Lung (tissue), 12 donors: ENCODE data around the gene FHL1. TPM values are rescaled to one million over a fixed set of nuclear protein-coding genes. Genes with fewer than 3 reads are reported as not detected.

ENCODE experiments used
- ATAC-seq: fragments of 200-7000 bp; cut with Tn5 transposase; one replicate; pipeline ENCODE4 v1.9.1; 2020; ENCODE audit warnings: moderate number of reproducible peaks; ENCODE audit not compliant: insufficient read depth, low FRiP score
- DNase-seq, 3 donors: peaks; one replicate each; pipeline ENCODE4 v3.0.0-alpha.2; 2013 to 2017
- H3K27ac ChIP-seq, 2 donors: one replicate each; pipeline ENCODE4 v1.5.1; 2013; ENCODE audit warnings: mild to moderate bottlenecking in 2 of 2, moderate library complexity in 2 of 2, control low read depth in 1 of 2, inconsistent platforms in 1 of 2, low read depth in 1 of 2, low read length in 1 of 2
- H3K27me3 ChIP-seq, 3 donors: one replicate each; pipeline ENCODE4 v1.5.1; 2013; ENCODE audit warnings: low read length in 2 of 3; ENCODE audit not compliant: control insufficient read depth in 3 of 3, insufficient read depth in 3 of 3
- H3K36me3 ChIP-seq, 4 donors: one replicate each; pipeline ENCODE4 v1.5.1; 2013; ENCODE audit warnings: low read length in 4 of 4, mild to moderate bottlenecking in 1 of 4, moderate library complexity in 1 of 4; ENCODE audit not compliant: control insufficient read depth in 4 of 4, insufficient read depth in 4 of 4
- H3K4me1 ChIP-seq, 5 donors: one replicate each; pipeline ENCODE4 v1.5.1; 2013; ENCODE audit warnings: low read length in 5 of 5, mild to moderate bottlenecking in 2 of 5, moderate library complexity in 1 of 5; ENCODE audit not compliant: control insufficient read depth in 5 of 5, insufficient read depth in 5 of 5
- H3K4me3 ChIP-seq: one replicate; pipeline ENCODE4 v1.5.1; 2013; ENCODE audit warnings: mild to moderate bottlenecking, control low read depth, moderate library complexity
- H3K9ac ChIP-seq, 2 donors: one replicate each; pipeline ENCODE4 v1.5.1; 2013; ENCODE audit warnings: low read length in 2 of 2, control low read depth in 1 of 2; ENCODE audit not compliant: insufficient read depth in 1 of 2
- H3K9me3 ChIP-seq, 4 donors: one replicate each; pipeline ENCODE4 v1.5.1; 2013; ENCODE audit warnings: low read length in 3 of 4, mild to moderate bottlenecking in 1 of 4, moderate library complexity in 1 of 4; ENCODE audit not compliant: control insufficient read depth in 4 of 4, insufficient read depth in 3 of 4
- CTCF ChIP-seq: IDR thresholded peaks from 2 replicates; pipeline ENCODE4 v1.5.1; 2012; ENCODE audit warnings: mild to moderate bottlenecking; ENCODE audit errors: control extremely low read depth, extremely low read depth
- WGBS, 2 donors: extraction: QIAGEN DNeasy Blood & Tissue Kit; methylation state at CpG; one replicate each; pipeline ENCODE4 v1.1.7; 2013; 5-methylcytosine and 5-hydroxymethylcytosine counted together
- polyA plus RNA-seq, 2 donors: library from polyadenylated mRNA; stranded (reverse); fragments of 200-250 nt; gene quantifications; one replicate each; pipeline ENCODE4 v1.2.1, GENCODE V29; 2013
- total RNA-seq, 2 donors: library from RNA; depleted of rRNA in 1 of 2; stranded (reverse); fragments of >200 nt in 1 of 2; gene quantifications; one replicate each; pipeline ENCODE4 v1.2.1, GENCODE V29; 2014 to 2021
- donor health status: control.
- donor health status: control.
- donor health status: Bipolar disorder and iron deficiency.
- donor health status: healthy.
- donor health status: DM: yes; HTN: yes; CAD: no.

The FHL1 gene
- total and polyA plus RNA-seq, 4 donors: 49.6 to 313 (median 150) TPM

- 26 to 42% methylated on average over 17 of the region's 17 CpGs for WGBS, 2 donors
- peak overlapping the region; percentile 86 for H3K27ac ChIP-seq
- H3K9ac ChIP-seq: peak overlapping the region; percentile 33 to 44
- peaks cover 0 to 20% (median 5%) of the 10 kb centered on the region in 5 donors for H3K4me1 ChIP-seq
- no peak for TF ChIP-seq CTCF
- no peak overlapping the region for H3K4me3 ChIP-seq
- H3K27me3 ChIP-seq: peaks cover 0 to 14% (median 0%) of the 10 kb centered on the region in 3 donors
- DNase-seq (peak; percentile 79 to 96 (median 95)), ATAC-seq (peak; percentile 53)
- H3K9me3 ChIP-seq: no peaks in the 10 kb centered on the region
- peaks cover 0 to 4% (median 0%) of the 10 kb centered on the region in 4 donors for H3K36me3 ChIP-seq
These were observed 21.8 kb downstream of the FHL1 start for GRCh38 chrX:136168929-136169735.

DNA sequence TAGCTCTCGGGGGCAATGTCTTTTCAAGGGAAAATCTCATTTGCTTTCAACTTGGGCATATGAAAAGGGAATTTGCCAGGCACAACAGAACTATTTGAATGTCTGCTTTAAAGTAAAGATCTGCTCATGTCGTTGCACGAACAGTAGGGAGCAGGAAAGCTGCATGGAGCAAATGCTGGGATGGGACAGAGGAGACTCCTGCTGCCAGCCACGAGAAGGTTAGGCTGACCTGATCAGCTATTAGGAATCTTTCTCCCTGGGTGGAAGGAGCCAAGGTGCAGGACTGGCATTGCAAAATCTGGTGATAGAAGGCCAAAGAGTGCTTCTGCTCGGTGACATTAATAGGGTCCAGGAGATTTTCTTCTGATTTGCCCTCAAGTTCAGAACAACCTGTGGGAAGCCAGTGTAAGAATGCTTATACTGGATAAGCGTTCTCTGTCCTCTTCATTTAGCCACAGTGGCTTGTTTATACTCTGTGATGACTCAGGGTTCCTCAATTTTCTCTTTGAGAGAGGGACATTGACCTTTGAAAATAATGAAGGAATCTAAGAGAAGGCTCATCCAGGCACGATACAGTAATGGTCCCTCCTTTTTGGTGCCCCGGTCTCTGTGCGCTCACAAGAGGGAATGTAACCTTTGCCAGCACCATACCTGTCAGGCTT is 22.9 kb downstream of the FHL1 start:
- DNase-seq: peak in 1 of 3 donors; percentile 25
- peak overlapping the region; percentile 61 to 90 for H3K27ac ChIP-seq

GRCh38 chrX:136171420-136171819 is 24.1 kb downstream of the FHL1 start:
- H3K9ac ChIP-seq: no peak overlapping the region
- 42 to 83% methylated on average over 1 of the region's 1 CpG for WGBS, 2 donors
- no peak for DNase-seq
- ATAC-seq: no peak
- H3K4me1 ChIP-seq: peaks cover 0 to 31% (median 4%) of the 10 kb centered on the region in 5 donors
- no peak overlapping the region for H3K4me3 ChIP-seq
- H3K9me3 ChIP-seq: no peaks in the 10 kb centered on the region
- peaks cover 0 to 20% (median 4%) of the 10 kb centered on the region in 3 donors for H3K27me3 ChIP-seq
- peaks cover 0 to 4% (median 0%) of the 10 kb centered on the region in 4 donors for H3K36me3 ChIP-seq
- H3K27ac ChIP-seq: peak overlapping the region in 1 of 2 donors; percentile 90
- TF ChIP-seq CTCF: no peak

More for the DNA sequence above, 22.9 kb downstream of the FHL1 start:
- TF ChIP-seq CTCF: no peak
- Histone ChIP-seq H3K9ac (peak overlapping the region in 1 of 2 donors; percentile 44), H3K4me1 (peaks cover 0 to 23% (median 5%) of the 10 kb centered on the region in 5 donors), H3K36me3 (peaks cover 0 to 4% (median 0%) of the 10 kb centered on the region in 4 donors), H3K9me3 (no peaks in the 10 kb centered on the region), H3K4me3 (no peak overlapping the region), H3K27me3 (peaks cover 0 to 14% (median 2%) of the 10 kb centered on the region in 3 donors)
- no peak for ATAC-seq
- WGBS, 2 donors: 61 to 84% methylated on average over 9 of the region's 9 CpGs
